GM23248 (cell line): ENCODE results near the gene MCHR2.

Experiments
- EZH2 ChIP-seq: fragments of 200-600 bp; sonication (generic); IDR thresholded peaks from 2 replicates; pipeline ENCODE4 v1.6.1; 2018; ENCODE audit warnings: antibody characterized with exemption, mild to moderate bottlenecking; ENCODE audit not compliant: insufficient read depth, poor library complexity, severe bottlenecking
- EZH2phosphoT487 ChIP-seq: fragments of 200-600 bp; sonication (generic); IDR thresholded peaks from 2 replicates; pipeline ENCODE4 v1.6.1; 2018; ENCODE audit warnings: antibody characterized with exemption, moderate library complexity, mild to moderate bottlenecking, low read depth; ENCODE audit not compliant: insufficient read depth

GRCh38 chr6:99960027-99960426 lies 34.0 kb downstream of the MCHR2 start:
- TF ChIP-seq EZH2: no peak
- TF ChIP-seq EZH2phosphoT487: no peak
